ENCODE measurements around the gene ANKRD2. TPM values are rescaled to one million over a fixed set of nuclear protein-coding genes. Genes with fewer than 3 reads are reported as not detected.

Gene ANKRD2
- total RNA-seq, 1 donor from 2014 or later = 0.98 TPM

DNA sequence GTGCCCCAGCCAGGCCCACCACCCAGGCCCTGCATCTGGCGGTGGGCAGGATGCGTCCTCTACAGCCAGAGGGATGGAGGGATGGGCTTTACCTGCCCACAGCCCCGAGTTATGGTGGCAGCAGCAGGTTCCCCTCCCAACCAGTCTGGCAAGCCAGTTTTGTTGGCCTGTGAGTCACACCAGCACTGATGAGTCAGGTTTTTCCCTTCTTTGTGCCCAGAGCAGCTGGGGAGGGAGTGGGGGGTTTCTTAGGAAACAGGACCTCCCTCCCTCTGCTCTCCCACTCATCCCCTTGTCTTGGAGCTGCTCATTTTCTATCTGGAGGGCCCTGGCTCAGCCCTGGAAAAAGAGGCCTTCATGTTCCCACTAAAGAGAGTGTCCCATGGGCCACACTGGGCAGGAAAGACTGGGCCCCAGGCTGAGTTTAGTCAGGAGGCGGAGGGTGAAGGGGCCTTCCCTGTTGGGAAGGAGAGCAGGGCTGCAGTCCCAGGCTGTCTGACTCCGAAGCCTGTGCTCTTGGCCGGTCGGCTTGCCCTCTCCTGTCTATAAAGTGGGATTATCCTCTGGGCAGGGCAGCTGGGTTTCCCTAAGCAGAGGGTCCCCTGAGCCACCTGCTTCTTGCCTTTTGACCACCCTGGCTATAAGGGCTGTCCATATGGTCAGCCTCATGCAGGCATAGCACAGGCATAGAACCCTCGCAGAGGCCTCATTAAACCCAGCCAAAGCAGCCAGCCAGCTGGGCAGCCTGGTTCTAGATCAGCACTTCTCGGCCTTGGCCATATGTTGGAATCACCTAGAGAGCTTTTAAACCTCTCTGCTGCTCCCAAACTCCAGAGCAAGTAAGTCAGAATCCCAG is 30.2 kb upstream of the ANKRD2 start:
- intact Hi-C loops (cut with DNase I) = no loop called here
- DNase-seq (no peak), ATAC-seq (peak; percentile 61)
- no peaks in the 10 kb centered on the region for H3K9me3 ChIP-seq
- H3K27me3 ChIP-seq = no peaks in the 10 kb centered on the region
- no peak for TF ChIP-seq CTCF (IDR thresholded peaks at IDR 0.05)
- H3K36me3 ChIP-seq = no peaks in the 10 kb centered on the region
- H3K4me3 ChIP-seq = no peak overlapping the region
- H3K27ac ChIP-seq = peak overlapping the region; percentile 71
- peaks cover 38% of the 10 kb centered on the region for H3K4me1 ChIP-seq

- DNase-seq (peak; percentile 76), ATAC-seq (peak; percentile 89)
- no peaks in the 10 kb centered on the region for H3K36me3 ChIP-seq
- no peaks in the 10 kb centered on the region for H3K27me3 ChIP-seq
- no peak overlapping the region for H3K4me3 ChIP-seq
- peaks cover 38% of the 10 kb centered on the region for H3K4me1 ChIP-seq
- H3K27ac ChIP-seq = peak overlapping the region; percentile 71
- H3K9me3 ChIP-seq = no peaks in the 10 kb centered on the region
- TF ChIP-seq CTCF (IDR thresholded peaks at IDR 0.05) = no peak
- intact Hi-C loops (cut with DNase I) = no loop called here
Measured at GRCh38 chr10:97543025-97543546, 29.5 kb upstream of the ANKRD2 start.

- ATAC-seq (no peak), DNase-seq (no peak)
- intact Hi-C loops (cut with DNase I) = no loop called here
- no peak for TF ChIP-seq CTCF (IDR thresholded peaks at IDR 0.05)
- H3K27ac ChIP-seq = no peak overlapping the region
- H3K9me3 ChIP-seq = no peaks in the 10 kb centered on the region
- H3K4me1 ChIP-seq = peaks cover 28% of the 10 kb centered on the region
- H3K36me3 ChIP-seq = no peaks in the 10 kb centered on the region
- H3K4me3 ChIP-seq = no peak overlapping the region
- H3K27me3 ChIP-seq = no peaks in the 10 kb centered on the region
Measured at GRCh38 chr10:97546456-97547270, 25.9 kb upstream of the ANKRD2 start.

- Histone ChIP-seq H3K27ac (no peak overlapping the region), H3K36me3 (no peaks in the 10 kb centered on the region), H3K4me1 (peaks cover 23% of the 10 kb centered on the region), H3K27me3 (no peaks in the 10 kb centered on the region), H3K4me3 (no peak overlapping the region), H3K9me3 (no peaks in the 10 kb centered on the region)
- DNase-seq = no peak
- ATAC-seq = no peak
- TF ChIP-seq CTCF (IDR thresholded peaks at IDR 0.05) = no peak
- intact Hi-C loops (cut with DNase I) = no loop called here
Measured at GRCh38 chr10:97547271-97547600, 25.3 kb upstream of the ANKRD2 start.

DNA sequence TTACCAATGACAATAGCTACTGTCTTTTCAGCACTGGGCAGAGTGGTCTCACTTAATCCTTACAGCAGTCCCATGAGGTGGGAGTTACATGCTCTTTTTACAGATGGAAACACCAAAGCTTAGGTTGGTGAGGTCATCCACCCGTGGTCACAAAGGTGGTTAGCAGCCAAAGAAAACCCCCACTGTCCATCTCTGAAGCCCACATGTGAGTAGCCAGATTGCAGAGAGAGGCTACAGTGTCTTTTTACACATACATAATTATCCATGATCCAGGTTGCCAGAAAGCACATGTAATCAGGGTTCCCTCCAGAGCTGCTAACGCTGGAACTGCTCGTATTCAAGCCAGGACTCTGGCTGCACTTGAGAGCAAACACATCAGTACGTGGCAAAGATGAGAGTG is 24.6 kb upstream of the ANKRD2 start:
- no peaks in the 10 kb centered on the region for H3K36me3 ChIP-seq
- no peaks in the 10 kb centered on the region for H3K9me3 ChIP-seq
- intact Hi-C loops (cut with DNase I) = no loop called here
- no peak overlapping the region for H3K27ac ChIP-seq
- peaks cover 16% of the 10 kb centered on the region for H3K4me1 ChIP-seq
- no peak overlapping the region for H3K4me3 ChIP-seq
- peak; percentile 5 for DNase-seq
- H3K27me3 ChIP-seq = no peaks in the 10 kb centered on the region
- TF ChIP-seq CTCF (IDR thresholded peaks at IDR 0.05) = no peak
- ATAC-seq = no peak

All from upper lobe of right lung (tissue), 1 donor.